ENCODE data around the gene BSG.

Gene BSG

GRCh38 chr19:533364-534058 lies 38.9 kb upstream of the BSG start:
- Histone ChIP-seq H2AFZ (ENCODE audit: low read length) (no peak overlapping the region), H3K36me3 (ENCODE audit: insufficient read depth, low read length) (peaks cover 18% of the 10 kb centered on the region; the same call in 1 of the 2 replicates), H3K9me3 (ENCODE audit: insufficient read depth, low read depth, low read length) (no peaks in the 10 kb centered on the region), H3K9ac (ENCODE audit: low read depth, low read length, poor library complexity, severe bottlenecking) (peak overlapping the region; percentile 95), H4K20me1 (ENCODE audit: insufficient read depth, low read length, poor library complexity, severe bottlenecking) (peaks cover 33% of the 10 kb centered on the region), H3F3A (ENCODE audit: low read depth) (no peaks in the 10 kb centered on the region), H3K4me1 (ENCODE audit: insufficient read depth, low read length, poor library complexity, severe bottlenecking) (peaks cover 10% of the 10 kb centered on the region), H3K79me2 (ENCODE audit: insufficient read depth, low read length) (peaks cover 50% of the 10 kb centered on the region), H3K9me2 (replicated peaks; ENCODE audit: low read depth, low read length) (no peaks in the 10 kb centered on the region), H3K4me3 (ENCODE audit: low read length, poor library complexity, severe bottlenecking) (peak overlapping the region; percentile 98), H3K27me3 (ENCODE audit: insufficient read depth, low read length, poor library complexity, severe bottlenecking) (peaks cover 8% of the 10 kb centered on the region), H3K4me2 (ENCODE audit: low read depth, low read length, poor library complexity, severe bottlenecking) (peak overlapping the region; percentile 86)
- TF ChIP-seq EZH2phosphoT487 (IDR thresholded peaks at IDR 0.05; ENCODE audit: borderline replicate concordance) (no peak), CTCF (conservative IDR thresholded peaks at IDR 0.05; ENCODE audit: low read length) (no peak)

GRCh38 chr19:534088-534487 lies 38.3 kb upstream of the BSG start:
- Histone ChIP-seq H4K20me1 (ENCODE audit: insufficient read depth, low read length, poor library complexity, severe bottlenecking) (peaks cover 33% of the 10 kb centered on the region), H3K4me2 (ENCODE audit: low read depth, low read length, poor library complexity, severe bottlenecking) (peak overlapping the region; percentile 86), H3K79me2 (ENCODE audit: insufficient read depth, low read length) (peaks cover 50% of the 10 kb centered on the region), H3K9ac (ENCODE audit: low read depth, low read length, poor library complexity, severe bottlenecking) (peak overlapping the region; percentile 95), H3K4me3 (ENCODE audit: low read length, poor library complexity, severe bottlenecking) (peak overlapping the region; percentile 98), H3K36me3 (ENCODE audit: insufficient read depth, low read length) (peaks cover 21% of the 10 kb centered on the region; the same call in 1 of the 2 replicates), H3K9me3 (ENCODE audit: insufficient read depth, low read depth, low read length) (no peaks in the 10 kb centered on the region), H2AFZ (ENCODE audit: low read length) (no peak overlapping the region), H3K9me2 (replicated peaks; ENCODE audit: low read depth, low read length) (no peaks in the 10 kb centered on the region), H3K4me1 (ENCODE audit: insufficient read depth, low read length, poor library complexity, severe bottlenecking) (peaks cover 10% of the 10 kb centered on the region), H3F3A (ENCODE audit: low read depth) (no peaks in the 10 kb centered on the region), H3K27me3 (ENCODE audit: insufficient read depth, low read length, poor library complexity, severe bottlenecking) (peaks cover 8% of the 10 kb centered on the region)
- TF ChIP-seq EZH2phosphoT487 (IDR thresholded peaks at IDR 0.05; ENCODE audit: borderline replicate concordance): no peak
- peak; percentile 37; the same call in 1 of the 2 replicates for TF ChIP-seq CTCF (conservative IDR thresholded peaks at IDR 0.05; ENCODE audit: low read length)

GRCh38 chr19:535017-535835 lies 37.2 kb upstream of the BSG start:
- no peak overlapping the region for H2AFZ ChIP-seq (ENCODE audit: low read length)
- H3K27me3 ChIP-seq (ENCODE audit: insufficient read depth, low read length, poor library complexity, severe bottlenecking): peaks cover 8% of the 10 kb centered on the region
- no peaks in the 10 kb centered on the region for H3F3A ChIP-seq (ENCODE audit: low read depth)
- H3K9ac ChIP-seq (ENCODE audit: low read depth, low read length, poor library complexity, severe bottlenecking): no peak overlapping the region
- H3K36me3 ChIP-seq (ENCODE audit: insufficient read depth, low read length): peaks cover 24% of the 10 kb centered on the region; the same call in 1 of the 2 replicates
- TF ChIP-seq EZH2phosphoT487 (IDR thresholded peaks at IDR 0.05; ENCODE audit: borderline replicate concordance) (no peak), CTCF (conservative IDR thresholded peaks at IDR 0.05; ENCODE audit: low read length) (no peak; the same call in 1 of the 2 replicates)
- H4K20me1 ChIP-seq (ENCODE audit: insufficient read depth, low read length, poor library complexity, severe bottlenecking): peaks cover 33% of the 10 kb centered on the region
- peak overlapping the region; percentile 32 for H3K4me2 ChIP-seq (ENCODE audit: low read depth, low read length, poor library complexity, severe bottlenecking)
- H3K9me3 ChIP-seq (ENCODE audit: insufficient read depth, low read depth, low read length): no peaks in the 10 kb centered on the region
- H3K79me2 ChIP-seq (ENCODE audit: insufficient read depth, low read length): peaks cover 50% of the 10 kb centered on the region
- no peaks in the 10 kb centered on the region for H3K9me2 ChIP-seq (replicated peaks; ENCODE audit: low read depth, low read length)
- H3K4me1 ChIP-seq (ENCODE audit: insufficient read depth, low read length, poor library complexity, severe bottlenecking): peaks cover 10% of the 10 kb centered on the region
- no peak overlapping the region for H3K4me3 ChIP-seq (ENCODE audit: low read length, poor library complexity, severe bottlenecking)

Measured in Loucy (cell line).